K562 (cell line): ENCODE data around the gene CAPN10. TPM values are rescaled to one million over a fixed set of nuclear protein-coding genes. Genes with fewer than 3 reads are reported as not detected.

Experiments used
- CEBPB ChIP-seq: fragments of 450-650 bp; IDR thresholded peaks from 2 replicates; pipeline ENCODE4 v1.6.1; 2016; ENCODE audit warnings: missing genetic modification characterization, missing compliant biosample characterization
- CEBPG ChIP-seq, 3 experiments: fragments of 200-800 bp in 1 of 3; sonication (Bioruptor generic) in 1 of 3; sonication (generic) in 1 of 3; formaldehyde crosslinking in 1 of 3; IDR thresholded peaks in 2 of 3; conservative IDR thresholded peaks in 1 of 3; 2 replicates each; pipeline versions ENCODE4 v1.6.1 to v1.8.0; 2016 to 2022; ENCODE audit warnings: missing compliant biosample characterization in 2 of 3, missing genetic modification characterization in 2 of 3, mild to moderate bottlenecking in 1 of 3, missing genetic modification reagents in 1 of 3
- CREB5 ChIP-seq: fragments of 250-450 bp; sonication (Bioruptor Pico); IDR thresholded peaks from 2 replicates; pipeline ENCODE4 v1.5.0; 2020; ENCODE audit warnings: mild to moderate bottlenecking
- CTBP1 ChIP-seq: fragments of 450-650 bp; IDR thresholded peaks from 2 replicates; pipeline ENCODE4 v1.6.1; 2016; ENCODE audit warnings: borderline replicate concordance
- E2F4 ChIP-seq: sonication (generic); formaldehyde crosslinking; IDR thresholded peaks from 2 replicates; pipeline ENCODE4 v1.8.0; 2022; ENCODE audit warnings: mild to moderate bottlenecking, low read depth, missing genetic modification reagents
- ESRRB ChIP-seq: fragments of 250-450 bp; sonication (Bioruptor Pico); IDR thresholded peaks from 2 replicates; pipeline ENCODE4 v1.5.0; 2020; ENCODE audit warnings: mild to moderate bottlenecking, moderate library complexity, borderline replicate concordance
- EWSR1 ChIP-seq: fragments of 450-650 bp; IDR thresholded peaks from 2 replicates; pipeline ENCODE4 v1.6.1; 2018; ENCODE audit warnings: borderline replicate concordance, mild to moderate bottlenecking, low read depth, moderate library complexity; ENCODE audit not compliant: partially characterized antibody
- MTA3 ChIP-seq: fragments of 450-650 bp; formaldehyde crosslinking; IDR thresholded peaks from 2 replicates; pipeline ENCODE4 v1.6.1; 2017; ENCODE audit warnings: mild to moderate bottlenecking, borderline replicate concordance
- MYBL2 ChIP-seq, 2 experiments: fragments of 450-650 bp in 1 of 2; sonication (generic) in 1 of 2; formaldehyde crosslinking in 1 of 2; IDR thresholded peaks; 2 replicates each; pipeline versions ENCODE4 v1.6.1 to v1.8.1; 2017 to 2022; ENCODE audit warnings: borderline replicate concordance in 1 of 2, inconsistent platforms in 1 of 2, low read depth in 1 of 2, mild to moderate bottlenecking in 1 of 2, missing genetic modification reagents in 1 of 2, moderate library complexity in 1 of 2
- TFAM ChIP-seq: fragments of 250-450 bp; sonication (Bioruptor Pico); conservative IDR thresholded peaks from 2 replicates; pipeline ENCODE4 v1.5.0; 2021; ENCODE audit warnings: mild to moderate bottlenecking, moderate library complexity
- U2AF2 ChIP-seq: fragments of 200-400 bp; formaldehyde crosslinking; optimal IDR thresholded peaks from 2 replicates; pipeline ENCODE3; 2017; ENCODE audit warnings: low read depth, mild to moderate bottlenecking, low read length
- ZNF347 ChIP-seq: fragments of 450-650 bp; formaldehyde crosslinking; IDR thresholded peaks from 2 replicates; pipeline ENCODE4 v1.4.0; 2020; ENCODE audit warnings: low read depth, mild to moderate bottlenecking, moderate library complexity
- ZNF583 ChIP-seq: fragments of 250-450 bp; sonication (Bioruptor Pico); IDR thresholded peaks from 2 replicates; pipeline ENCODE4 v1.4.0; 2020
- polyA plus RNA-seq, 8 experiments: library from polyadenylated mRNA; depleted of rRNA in 4 of 8; stranded (reverse) in 5 of 8; unstranded in 3 of 8; fragments of >200 nt; fragmentation: Nextera tagmentation in 2 of 8; fragmentation: Illumina TruSeq in 1 of 8; extraction: Ambion mirVana in 2 of 8; extraction: Trizol in 1 of 8; gene quantifications; 2 replicates each; pipeline versions ENCODE4 v1.2.1 to v1.2.3, GENCODE V29; 2011 to 2014; ENCODE audit warnings: inconsistent platforms in 1 of 8, missing spikeins in 1 of 8
- total RNA-seq, 7 experiments: library from RNA; depleted of rRNA in 6 of 7; stranded (reverse); fragments of >200 nt in 6 of 7; fragmentation: Illumina TruSeq in 2 of 7; extraction: Trizol in 2 of 7; gene quantifications; 2 replicates each; pipeline versions ENCODE4 v1.2.1 to v1.2.3, GENCODE V29; 2011 to 2021; ENCODE audit warnings: low replicate concordance in 1 of 7
- TF ChIP-seq, protein P1 (sequence below): sonication (generic); formaldehyde crosslinking; IDR thresholded peaks from 2 replicates; pipeline ENCODE4 v1.8.1; 2023; ENCODE audit warnings: missing genetic modification reagents, mild to moderate bottlenecking, borderline replicate concordance
- TF ChIP-seq, protein P2 (sequence below), 2 experiments: fragments of 450-650 bp; IDR thresholded peaks; 2 replicates each; pipeline ENCODE4 v1.6.1; 2016
- TF ChIP-seq, protein P3 (sequence below): IDR thresholded peaks from 2 replicates; pipeline ENCODE4 v1.6.1; 2016; ENCODE audit warnings: missing genetic modification characterization, missing compliant biosample characterization

Gene CAPN10
- total and polyA plus RNA-seq, 9 of the 15 experiments (the other 6 are each of a cell fraction or from before 2014, with no cell fraction given) = 0.08 to 26.1 (median 8.4) TPM

- TF ChIP-seq, protein P1, sequence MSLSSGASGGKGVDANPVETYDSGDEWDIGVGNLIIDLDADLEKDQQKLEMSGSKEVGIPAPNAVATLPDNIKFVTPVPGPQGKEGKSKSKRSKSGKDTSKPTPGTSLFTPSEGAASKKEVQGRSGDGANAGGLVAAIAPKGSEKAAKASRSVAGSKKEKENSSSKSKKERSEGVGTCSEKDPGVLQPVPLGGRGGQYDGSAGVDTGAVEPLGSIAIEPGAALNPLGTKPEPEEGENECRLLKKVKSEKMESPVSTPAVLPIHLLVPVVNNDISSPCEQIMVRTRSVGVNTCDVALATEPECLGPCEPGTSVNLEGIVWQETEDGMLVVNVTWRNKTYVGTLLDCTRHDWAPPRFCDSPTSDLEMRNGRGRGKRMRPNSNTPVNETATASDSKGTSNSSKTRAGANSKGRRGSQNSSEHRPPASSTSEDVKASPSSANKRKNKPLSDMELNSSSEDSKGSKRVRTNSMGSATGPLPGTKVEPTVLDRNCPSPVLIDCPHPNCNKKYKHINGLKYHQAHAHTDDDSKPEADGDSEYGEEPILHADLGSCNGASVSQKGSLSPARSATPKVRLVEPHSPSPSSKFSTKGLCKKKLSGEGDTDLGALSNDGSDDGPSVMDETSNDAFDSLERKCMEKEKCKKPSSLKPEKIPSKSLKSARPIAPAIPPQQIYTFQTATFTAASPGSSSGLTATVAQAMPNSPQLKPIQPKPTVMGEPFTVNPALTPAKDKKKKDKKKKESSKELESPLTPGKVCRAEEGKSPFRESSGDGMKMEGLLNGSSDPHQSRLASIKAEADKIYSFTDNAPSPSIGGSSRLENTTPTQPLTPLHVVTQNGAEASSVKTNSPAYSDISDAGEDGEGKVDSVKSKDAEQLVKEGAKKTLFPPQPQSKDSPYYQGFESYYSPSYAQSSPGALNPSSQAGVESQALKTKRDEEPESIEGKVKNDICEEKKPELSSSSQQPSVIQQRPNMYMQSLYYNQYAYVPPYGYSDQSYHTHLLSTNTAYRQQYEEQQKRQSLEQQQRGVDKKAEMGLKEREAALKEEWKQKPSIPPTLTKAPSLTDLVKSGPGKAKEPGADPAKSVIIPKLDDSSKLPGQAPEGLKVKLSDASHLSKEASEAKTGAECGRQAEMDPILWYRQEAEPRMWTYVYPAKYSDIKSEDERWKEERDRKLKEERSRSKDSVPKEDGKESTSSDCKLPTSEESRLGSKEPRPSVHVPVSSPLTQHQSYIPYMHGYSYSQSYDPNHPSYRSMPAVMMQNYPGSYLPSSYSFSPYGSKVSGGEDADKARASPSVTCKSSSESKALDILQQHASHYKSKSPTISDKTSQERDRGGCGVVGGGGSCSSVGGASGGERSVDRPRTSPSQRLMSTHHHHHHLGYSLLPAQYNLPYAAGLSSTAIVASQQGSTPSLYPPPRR (CRISPR knock-in tag) = no peak
- TF ChIP-seq MYBL2 (IDR thresholded peaks at IDR 0.05; ENCODE audit: low read depth) (no peak), MYBL2 (CRISPR knock-in tag; IDR thresholded peaks at IDR 0.05; ENCODE audit: borderline replicate concordance) (no peak), E2F4 (no peak), TFAM (CRISPR knock-in tag) (no peak), ESRRB (CRISPR knock-in tag) (no peak), CEBPB (no peak), MTA3 (no peak), ZNF583 (CRISPR knock-in tag) (no peak), CTBP1 (peak; percentile 80), ZNF347 (CRISPR knock-in tag) (no peak), CREB5 (CRISPR knock-in tag) (no peak), CEBPG (CRISPR knock-in tag; IDR thresholded peaks at IDR 0.05) (no peak), CEBPG (tag; conservative IDR thresholded peaks at IDR 0.05 in 1 of 2, IDR thresholded peaks at IDR 0.05 in 1 of 2) (no peak), U2AF2 (no peak), EWSR1 (no peak)
- TF ChIP-seq, protein P2, sequence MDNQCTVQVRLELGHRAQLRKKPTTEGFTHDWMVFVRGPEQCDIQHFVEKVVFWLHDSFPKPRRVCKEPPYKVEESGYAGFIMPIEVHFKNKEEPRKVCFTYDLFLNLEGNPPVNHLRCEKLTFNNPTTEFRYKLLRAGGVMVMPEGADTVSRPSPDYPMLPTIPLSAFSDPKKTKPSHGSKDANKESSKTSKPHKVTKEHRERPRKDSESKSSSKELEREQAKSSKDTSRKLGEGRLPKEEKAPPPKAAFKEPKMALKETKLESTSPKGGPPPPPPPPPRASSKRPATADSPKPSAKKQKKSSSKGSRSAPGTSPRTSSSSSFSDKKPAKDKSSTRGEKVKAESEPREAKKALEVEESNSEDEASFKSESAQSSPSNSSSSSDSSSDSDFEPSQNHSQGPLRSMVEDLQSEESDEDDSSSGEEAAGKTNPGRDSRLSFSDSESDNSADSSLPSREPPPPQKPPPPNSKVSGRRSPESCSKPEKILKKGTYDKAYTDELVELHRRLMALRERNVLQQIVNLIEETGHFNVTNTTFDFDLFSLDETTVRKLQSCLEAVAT (IDR thresholded peaks at IDR 0.05) = no peak
- TF ChIP-seq, protein P3, sequence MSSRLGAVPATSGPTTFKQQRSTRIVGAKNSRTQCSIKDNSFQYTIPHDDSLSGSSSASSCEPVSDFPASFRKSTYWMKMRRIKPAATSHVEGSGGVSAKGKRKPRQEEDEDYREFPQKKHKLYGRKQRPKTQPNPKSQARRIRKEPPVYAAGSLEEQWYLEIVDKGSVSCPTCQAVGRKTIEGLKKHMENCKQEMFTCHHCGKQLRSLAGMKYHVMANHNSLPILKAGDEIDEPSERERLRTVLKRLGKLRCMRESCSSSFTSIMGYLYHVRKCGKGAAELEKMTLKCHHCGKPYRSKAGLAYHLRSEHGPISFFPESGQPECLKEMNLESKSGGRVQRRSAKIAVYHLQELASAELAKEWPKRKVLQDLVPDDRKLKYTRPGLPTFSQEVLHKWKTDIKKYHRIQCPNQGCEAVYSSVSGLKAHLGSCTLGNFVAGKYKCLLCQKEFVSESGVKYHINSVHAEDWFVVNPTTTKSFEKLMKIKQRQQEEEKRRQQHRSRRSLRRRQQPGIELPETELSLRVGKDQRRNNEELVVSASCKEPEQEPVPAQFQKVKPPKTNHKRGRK = no peak
These were observed 17.9 kb downstream of the CAPN10 start (continued) for GRCh38 chr2:240604291-240604938.
